ENCODE data around the gene OR10P1.

Gene OR10P1

GRCh38 chr12:55684761-55685370 is 48.2 kb downstream of the OR10P1 start:
- DNase-seq (ENCODE audit: low read depth in 3 of 3) = no peak

- no peak for DNase-seq (ENCODE audit: low read depth in 3 of 3)
These were observed 49.0 kb downstream of the OR10P1 start for GRCh38 chr12:55685671-55686070.

- no peak for DNase-seq (ENCODE audit: low read depth in 3 of 3)
These were observed 49.8 kb downstream of the OR10P1 start for GRCh38 chr12:55686366-55687010.
